Measurements from ENCODE around the gene UROS.

GRCh38 chr10:125781374-125781773 is 41.7 kb downstream of the UROS start:
- TF ChIP-seq EZH2 (IDR thresholded peaks at IDR 0.05; ENCODE audit: insufficient read depth, poor library complexity, severe bottlenecking) (no peak), EZH2phosphoT487 (IDR thresholded peaks at IDR 0.05; ENCODE audit: insufficient read depth, low read depth) (no peak)
